ENCODE measurements around the gene RPL7A. TPM values are rescaled to one million over a fixed set of nuclear protein-coding genes. Genes with fewer than 3 reads are reported as not detected.

The RPL7A gene
- total and polyA plus RNA-seq, 9 donors = 3,805 to 6,397 (median 4,279) TPM

- Histone ChIP-seq H3K9me3 (no peaks in the 10 kb centered on the region), H3K4me1 (ENCODE audit: insufficient read depth) (no peaks in the 10 kb centered on the region), H3K27ac (no peak overlapping the region), H3K36me3 (no peaks in the 10 kb centered on the region), H3K27me3 (no peaks in the 10 kb centered on the region), H3K4me3 (no peak overlapping the region)
- WGBS, 3 donors = 88 to 90% (median 89%) methylated on average over 17 of the region's 17 CpGs
- DNase-seq = no peak
- intact Hi-C loops (cut with DNase I) = no loop called here
- TF ChIP-seq EP300 (IDR thresholded peaks at IDR 0.05) (no peak), POLR2A (IDR thresholded peaks at IDR 0.05) (no peak), CTCF (IDR thresholded peaks at IDR 0.05) (no peak)
These were observed 36.8 kb downstream of the RPL7A start for GRCh38 chr9:133384736-133385321.

GRCh38 chr9:133385452-133385851 lies 37.4 kb downstream of the RPL7A start:
- Histone ChIP-seq H3K36me3 (no peaks in the 10 kb centered on the region), H3K4me3 (no peak overlapping the region), H3K27me3 (no peaks in the 10 kb centered on the region), H3K27ac (no peak overlapping the region), H3K4me1 (ENCODE audit: insufficient read depth) (no peaks in the 10 kb centered on the region), H3K9me3 (no peaks in the 10 kb centered on the region)
- intact Hi-C loops (cut with DNase I) = no loop called here
- TF ChIP-seq POLR2A (IDR thresholded peaks at IDR 0.05) (no peak), CTCF (IDR thresholded peaks at IDR 0.05) (no peak), EP300 (IDR thresholded peaks at IDR 0.05) (no peak)
- WGBS, 3 donors = 84 to 87% (median 86%) methylated on average over 14 of the region's 14 CpGs
- DNase-seq = no peak

- Histone ChIP-seq H3K4me3 (no peak overlapping the region), H3K36me3 (no peaks in the 10 kb centered on the region), H3K4me1 (ENCODE audit: insufficient read depth) (no peaks in the 10 kb centered on the region), H3K27ac (no peak overlapping the region), H3K9me3 (no peaks in the 10 kb centered on the region), H3K27me3 (no peaks in the 10 kb centered on the region)
- DNase-seq = no peak
- WGBS, 3 donors = 77 to 79% (median 78%) methylated on average over 13 of the region's 13 CpGs
- intact Hi-C loops (cut with DNase I) = no loop called here
- TF ChIP-seq POLR2A (IDR thresholded peaks at IDR 0.05) (no peak), CTCF (IDR thresholded peaks at IDR 0.05) (no peak), EP300 (IDR thresholded peaks at IDR 0.05) (no peak)
These were observed 38.3 kb downstream of the RPL7A start for GRCh38 chr9:133386338-133386737.

GRCh38 chr9:133387680-133388079 lies 39.7 kb downstream of the RPL7A start:
- H3K9me3 ChIP-seq = no peaks in the 10 kb centered on the region
- H3K4me3 ChIP-seq = no peak overlapping the region
- intact Hi-C loops (cut with DNase I) = no loop called here
- no peaks in the 10 kb centered on the region for H3K36me3 ChIP-seq
- DNase-seq = no peak
- no peaks in the 10 kb centered on the region for H3K27me3 ChIP-seq
- 80 to 86% (median 82%) methylated on average over 9 of the region's 9 CpGs for WGBS, 3 donors
- H3K27ac ChIP-seq = no peak overlapping the region
- TF ChIP-seq EP300 (IDR thresholded peaks at IDR 0.05) (no peak), POLR2A (IDR thresholded peaks at IDR 0.05) (no peak), CTCF (IDR thresholded peaks at IDR 0.05) (no peak)
- H3K4me1 ChIP-seq (ENCODE audit: insufficient read depth) = no peaks in the 10 kb centered on the region
